Psoas muscle (tissue), 8 donors: ENCODE measurements around the gene RHBDF2. TPM values are rescaled to one million over a fixed set of nuclear protein-coding genes. Genes with fewer than 3 reads are reported as not detected.

ENCODE experiments used
- ATAC-seq, 4 donors: fragments of 200-7000 bp; cut with Tn5 transposase; one replicate each; pipeline ENCODE4 v1.9.1; 2020; ENCODE audit warnings: moderate library complexity in 3 of 4, mild to moderate bottlenecking in 2 of 4
- DNase-seq, 2 donors: peaks; one replicate each; pipeline ENCODE4 v3.0.0-alpha.2; 2020
- H3K27ac ChIP-seq: fragments of 200-600 bp; one replicate; pipeline ENCODE4 v1.8.0; 2022
- H3K27me3 ChIP-seq, 3 donors: fragments of 200-600 bp in 1 of 3; one replicate each; pipeline versions ENCODE4 v1.6.1 to v1.8.0; 2013 to 2022; ENCODE audit warnings: low read length in 2 of 3, mild to moderate bottlenecking in 2 of 3, moderate library complexity in 1 of 3; ENCODE audit not compliant: insufficient read depth in 3 of 3
- H3K36me3 ChIP-seq, 2 donors: fragments of 200-600 bp in 1 of 2; one replicate each; pipeline versions ENCODE4 v1.6.1 to v1.8.0; 2013 to 2022; ENCODE audit warnings: low read depth in 1 of 2, mild to moderate bottlenecking in 1 of 2, moderate library complexity in 1 of 2; ENCODE audit not compliant: insufficient read depth in 1 of 2
- H3K4me1 ChIP-seq: fragments of 200-600 bp; one replicate; pipeline ENCODE4 v1.8.0; 2022
- H3K4me3 ChIP-seq: fragments of 200-600 bp; one replicate; pipeline ENCODE4 v1.8.0; 2022; ENCODE audit warnings: mild to moderate bottlenecking
- H3K9me3 ChIP-seq: fragments of 200-600 bp; one replicate; pipeline ENCODE4 v1.8.0; 2022
- CTCF ChIP-seq: fragments of 200-600 bp; IDR thresholded peaks from one replicate; pipeline ENCODE4 v1.8.0; 2022; ENCODE audit warnings: antibody characterized with exemption
- WGBS, 3 donors: extraction: QIAGEN DNeasy Blood & Tissue Kit; methylation state at CpG; one replicate each; pipeline versions ENCODE4 v1.1.6 to v1.1.7; 2013; 5-methylcytosine and 5-hydroxymethylcytosine counted together
- intact Hi-C, 2 donors: fragments of 100-400 bp; cut with DNase I; formaldehyde crosslinking; loops; one replicate each; pipeline versions ENCODE4 v1.11.0 to v1.14.2; 2022
- polyA plus RNA-seq, 3 donors: library from polyadenylated mRNA; stranded (reverse); fragments of 200-250 nt; gene quantifications; one replicate each; pipeline ENCODE4 v1.2.3, GENCODE V29; 2013
- total RNA-seq, 4 donors: library from RNA; stranded (reverse); fragmentation: NEBNext Ultra II Directional in 2 of 4; extraction: Animal tissue kit (Norgen Biotek cat#: 25700) in 2 of 4; gene quantifications; one replicate each; pipeline versions ENCODE4 v1.2.1 to v1.2.4, GENCODE V29; 2021 to 2023
- donor health status: healthy with polysubstance abuse.
- donor health status: DM: no; HTN: no; CAD: no; lungs with moderate emphysema.
- donor health status: Bipolar disorder and iron deficiency.
- donor health status: healthy.
- donor health status: DM: yes; HTN: yes; CAD: no.
- donor health status: DM: no; HTN: no; CAD: no.
- donor health status: DM: no; HTN: no; CAD: no.
- donor health status: DM: yes; HTN: yes; CAD: no.

RHBDF2 gene
- total and polyA plus RNA-seq, 7 donors: 6.6 to 23.1 (median 13.3) TPM

GRCh38 chr17:76421044-76421407 is 80.2 kb downstream of the RHBDF2 start:
- no peaks in the 10 kb centered on the region for H3K27me3 ChIP-seq
- 61 to 74% (median 66%) methylated on average over 7 of the region's 7 CpGs for WGBS, 3 donors
- intact Hi-C loops: no loop called here
- no peak overlapping the region for H3K27ac ChIP-seq
- H3K36me3 ChIP-seq: no peaks in the 10 kb centered on the region
- TF ChIP-seq CTCF: no peak
- peaks cover 30% of the 10 kb centered on the region for H3K4me1 ChIP-seq
- H3K9me3 ChIP-seq: no peaks in the 10 kb centered on the region
- no peak overlapping the region for H3K4me3 ChIP-seq
- no peak for DNase-seq
- ATAC-seq: no peak

Other genes starting within 250 kb of the RHBDF2 start
- 100 to 1,000 TPM in 3 of 4 donors, 10 to 100 TPM in 1; 55.2 to 414 (median 183) TPM for gene UBALD2, start 236.1 kb downstream of the RHBDF2 start, total RNA-seq
- gene UBALD2, start 236.1 kb downstream of the RHBDF2 start, polyA plus RNA-seq: 100 to 1,000 TPM in 2 of 3 donors, 10 to 100 TPM in 1; 68.2 to 145 (median 120) TPM
- gene QRICH2, start 193.1 kb downstream of the RHBDF2 start, total RNA-seq: 1 to 10 TPM in 2 of 4 donors, under 1 TPM in 2; 0.69 to 1.5 (median 0.95) TPM
- 1 to 10 TPM in 2 of 3 donors, under 1 TPM in 1; 0.94 to 1.2 (median 1.1) TPM for gene QRICH2, start 193.1 kb downstream of the RHBDF2 start, polyA plus RNA-seq
- 10 to 100 TPM; 14.8 to 20.0 (median 18.1) TPM for gene PRPSAP1, start 147.5 kb downstream of the RHBDF2 start, total RNA-seq
- 10 to 100 TPM in 2 of 3 donors, 1 to 10 TPM in 1; 9.5 to 24.7 (median 12.3) TPM for gene PRPSAP1, start 147.5 kb downstream of the RHBDF2 start, polyA plus RNA-seq
- 1 to 10 TPM in 3 of 4 donors, under 1 TPM in 1; 0.90 to 5.3 (median 2.6) TPM for gene SPHK1, start 116.8 kb downstream of the RHBDF2 start, total RNA-seq
- gene SPHK1, start 116.8 kb downstream of the RHBDF2 start, polyA plus RNA-seq: 10 to 100 TPM in 1 of 3 donors, 1 to 10 TPM in 2; 1.3 to 21.3 (median 3.1) TPM
- 10 to 100 TPM; 37.3 to 45.5 (median 39.7) TPM for gene UBE2O, start 48.3 kb downstream of the RHBDF2 start, total RNA-seq
- gene UBE2O, start 48.3 kb downstream of the RHBDF2 start, polyA plus RNA-seq: 10 to 100 TPM; 11.6 to 23.9 (median 12.3) TPM
- not detected for gene AANAT, start 33.8 kb downstream of the RHBDF2 start, total RNA-seq
- gene AANAT, start 33.8 kb downstream of the RHBDF2 start, polyA plus RNA-seq: under 1 TPM in 2 of 3 donors, not detected in 1; 0.09 to 0.13 TPM
- gene CYGB, start 36.3 kb upstream of the RHBDF2 start, total RNA-seq: 10 to 100 TPM in 3 of 4 donors, 1 to 10 TPM in 1; 9.5 to 14.6 (median 11.9) TPM
- gene CYGB, start 36.3 kb upstream of the RHBDF2 start, polyA plus RNA-seq: 10 to 100 TPM in 1 of 3 donors, 1 to 10 TPM in 2; 6.4 to 12.6 (median 8.1) TPM
- 1 to 10 TPM in 2 of 4 donors, under 1 TPM in 2; 0.18 to 1.7 (median 1.0) TPM for gene PRCD, start 38.6 kb upstream of the RHBDF2 start, total RNA-seq
- gene PRCD, start 38.6 kb upstream of the RHBDF2 start, polyA plus RNA-seq: 1 to 10 TPM; 1.2 to 1.6 (median 1.3) TPM
- 10 to 100 TPM in 3 of 4 donors, 1 to 10 TPM in 1; 8.1 to 17.8 (median 13.0) TPM for gene ST6GALNAC2, start 84.4 kb upstream of the RHBDF2 start, total RNA-seq
- gene ST6GALNAC2, start 84.4 kb upstream of the RHBDF2 start, polyA plus RNA-seq: 1 to 10 TPM; 1.2 to 8.7 (median 7.6) TPM
- gene ST6GALNAC1, start 142.3 kb upstream of the RHBDF2 start, total RNA-seq: 1 to 10 TPM in 2 of 4 donors, under 1 TPM in 2; 0.42 to 3.6 (median 0.88) TPM
- gene ST6GALNAC1, start 142.3 kb upstream of the RHBDF2 start, polyA plus RNA-seq: under 1 TPM; 0.38 to 0.58 (median 0.53) TPM
- 10 to 100 TPM; 40.8 to 75.1 (median 52.0) TPM for gene MXRA7, start 209.5 kb upstream of the RHBDF2 start, total RNA-seq
- gene MXRA7, start 209.5 kb upstream of the RHBDF2 start, polyA plus RNA-seq: 10 to 100 TPM; 34.6 to 43.2 (median 37.6) TPM
- 10 to 100 TPM; 30.8 to 61.9 (median 53.6) TPM for gene JMJD6, start 225.2 kb upstream of the RHBDF2 start, total RNA-seq
- gene JMJD6, start 225.2 kb upstream of the RHBDF2 start, polyA plus RNA-seq: 10 to 100 TPM; 32.3 to 81.9 (median 51.6) TPM
- 10 to 100 TPM; 19.0 to 27.0 (median 24.3) TPM for gene METTL23, start 225.4 kb upstream of the RHBDF2 start, total RNA-seq
- gene METTL23, start 225.4 kb upstream of the RHBDF2 start, polyA plus RNA-seq: 10 to 100 TPM; 30.8 to 54.0 (median 36.5) TPM
- 100 to 1,000 TPM in 2 of 4 donors, 10 to 100 TPM in 2; 57.9 to 128 (median 90.6) TPM for gene SRSF2, start 235.9 kb upstream of the RHBDF2 start, total RNA-seq
- 100 to 1,000 TPM in 2 of 3 donors, 10 to 100 TPM in 1; 81.9 to 135 (median 118) TPM for gene SRSF2, start 235.9 kb upstream of the RHBDF2 start, polyA plus RNA-seq
- 10 to 100 TPM; 18.7 to 26.5 (median 22.0) TPM for gene MFSD11, start 236.7 kb upstream of the RHBDF2 start, total RNA-seq
- gene MFSD11, start 236.7 kb upstream of the RHBDF2 start, polyA plus RNA-seq: 10 to 100 TPM; 10.1 to 27.4 (median 10.3) TPM